Activated T-cell treated with anti-CD3 and anti-CD28 coated beads, Interleukin-2, amount 50 U/mL, for 1 hour (primary cell): ENCODE measurements around the gene SNX2.
"Not testable (repeated sequence)": the region's sequence is repeated elsewhere in the genome, so short reads cannot be mapped to it uniquely, and the experiment has no call there.

ENCODE experiments used
- DNase-seq: peaks from one replicate; pipeline ENCODE4 v3.0.0-alpha.2; 2020

Gene SNX2

GRCh38 chr5:122844910-122845228 lies 70.0 kb downstream of the SNX2 start:
- DNase-seq: no peak

DNA sequence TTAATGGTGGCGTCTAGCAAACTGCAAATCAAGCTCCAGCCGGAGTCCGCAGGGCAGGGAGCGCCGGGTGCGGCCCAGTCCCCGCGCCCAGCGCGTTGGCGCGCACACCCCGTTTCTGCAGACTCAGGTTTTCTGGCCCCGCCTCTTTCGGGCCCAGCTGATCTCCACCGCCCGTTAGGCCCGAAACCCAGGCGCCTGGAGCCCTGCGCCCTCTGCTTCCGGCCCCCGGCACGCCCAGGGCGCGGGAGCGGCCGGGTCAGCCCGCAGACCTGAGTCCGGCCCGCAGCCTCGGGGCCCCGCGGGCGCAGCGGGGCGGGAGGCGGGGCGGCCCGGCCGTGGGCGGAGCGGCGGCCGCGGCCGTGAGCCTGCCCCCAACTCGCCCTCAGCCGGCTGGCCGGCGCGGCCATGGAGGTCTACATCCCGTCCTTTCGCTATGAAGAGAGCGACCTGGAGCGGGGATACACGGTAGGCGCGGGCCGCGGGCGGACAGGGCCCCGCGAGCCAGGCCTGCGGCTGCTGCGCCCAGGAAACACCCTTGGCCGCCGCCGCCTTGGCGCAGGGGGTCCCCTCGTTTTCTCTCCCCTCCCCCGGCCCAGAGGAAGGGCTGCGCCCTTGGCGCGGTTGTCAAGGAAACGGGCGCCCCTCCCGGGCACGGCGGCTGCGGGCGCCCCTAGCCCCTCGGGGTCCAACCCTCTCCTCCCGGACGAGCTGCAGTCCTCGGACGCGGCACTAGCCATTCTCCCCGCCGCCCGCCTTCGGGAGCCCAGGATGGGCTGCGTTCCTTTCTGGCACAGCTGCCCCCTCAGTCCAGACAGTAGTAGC lies 70.6 kb downstream of the SNX2 start, which contains the start of gene SNX24:
TSS of gene SNX24 (plus strand) at position 385 of the 822 bp plus-strand sequence. CDS start at position 406, 21 bp downstream.
- peak; percentile 75 for DNase-seq

DNA sequence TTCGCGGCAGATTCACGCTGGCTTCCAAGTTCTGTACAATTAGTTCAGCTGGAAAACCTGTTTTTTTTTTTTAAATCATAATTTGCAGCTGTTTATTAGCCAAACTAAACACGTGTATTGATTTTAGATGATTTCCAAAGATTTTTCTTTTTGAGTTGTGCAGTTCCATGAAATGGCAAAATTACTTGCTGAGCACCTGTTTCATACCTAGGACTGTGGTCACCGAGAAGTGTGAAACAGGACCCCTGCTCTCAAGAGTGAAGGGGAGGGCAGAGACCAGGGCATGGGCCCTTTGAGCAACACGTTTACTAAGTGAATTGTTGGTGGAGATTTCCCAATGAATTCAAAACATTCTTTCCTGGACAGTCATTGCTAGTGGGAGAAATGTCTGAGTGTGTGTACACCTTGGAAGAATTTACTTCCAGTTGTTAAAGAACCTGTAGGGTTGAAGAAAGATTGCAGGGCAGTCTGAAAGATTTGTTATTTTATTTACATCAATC lies 71.2 kb downstream of the SNX2 start:
- no peak for DNase-seq

- no peak for DNase-seq
These were observed 72.8 kb downstream of the SNX2 start for GRCh38 chr5:122847687-122848081.

- DNase-seq: no peak
These were observed 74.9 kb downstream of the SNX2 start for GRCh38 chr5:122849771-122850170.

GRCh38 chr5:122857538-122857937 lies 82.7 kb downstream of the SNX2 start:
- DNase-seq: not testable (repeated sequence)

DNA sequence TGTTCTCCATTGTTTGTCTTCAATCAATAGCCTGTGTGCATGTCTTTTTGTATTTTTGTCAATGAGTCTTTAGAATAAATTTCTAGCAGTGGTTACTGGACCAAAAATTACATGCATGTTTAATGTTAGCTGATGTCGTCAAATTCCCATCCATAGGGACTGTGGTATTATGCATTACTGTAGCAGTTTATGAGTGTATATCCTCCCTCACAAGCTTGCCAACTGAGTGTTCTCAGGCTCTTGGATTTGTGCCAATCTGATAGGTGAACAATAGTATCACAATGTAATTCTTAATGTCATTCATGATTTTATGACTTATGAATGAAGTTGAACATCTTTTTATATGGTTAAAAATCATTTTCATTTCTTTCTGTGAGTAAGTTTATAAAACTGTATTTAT lies 83.6 kb downstream of the SNX2 start:
- no peak for DNase-seq

DNA sequence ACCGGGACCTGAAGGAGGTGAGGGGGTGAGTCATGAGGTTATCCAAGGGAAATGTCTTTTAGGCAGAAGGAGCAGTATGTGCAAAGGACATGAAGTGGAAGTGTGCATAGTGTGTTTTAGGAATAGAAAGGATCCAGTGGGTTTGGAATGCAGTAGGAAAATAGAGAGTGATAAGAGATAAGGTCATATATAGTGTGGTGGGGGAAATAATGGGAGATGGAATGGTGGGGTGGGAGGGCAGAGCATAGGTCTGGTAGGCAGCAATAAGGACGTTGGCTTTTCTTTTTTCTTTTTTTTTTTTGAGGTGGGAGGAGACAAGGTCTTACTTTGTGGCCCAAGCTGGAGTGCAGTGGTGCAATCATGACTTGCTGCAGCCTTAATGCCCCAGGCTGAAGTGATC lies 88.4 kb downstream of the SNX2 start:
- no peak for DNase-seq

DNA sequence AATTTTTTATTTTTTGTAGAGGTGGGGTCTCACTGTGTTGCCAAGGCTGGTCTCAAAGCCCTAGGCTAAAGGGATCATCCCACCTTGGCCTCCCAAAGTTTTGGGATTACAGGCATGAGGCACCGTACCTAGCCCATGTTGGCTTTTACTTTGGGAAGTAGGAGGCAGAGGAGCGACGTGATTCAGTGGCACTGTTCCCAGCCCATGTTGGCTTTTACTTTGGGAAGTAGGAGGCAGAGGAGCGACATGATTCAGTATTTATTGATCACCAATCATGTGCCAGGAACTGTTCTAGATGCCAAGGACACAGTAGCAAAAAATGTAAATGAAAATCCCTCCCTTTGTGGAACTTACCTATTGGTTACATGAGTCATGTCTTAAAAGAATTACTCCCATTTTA lies 88.8 kb downstream of the SNX2 start:
- no peak for DNase-seq

DNA sequence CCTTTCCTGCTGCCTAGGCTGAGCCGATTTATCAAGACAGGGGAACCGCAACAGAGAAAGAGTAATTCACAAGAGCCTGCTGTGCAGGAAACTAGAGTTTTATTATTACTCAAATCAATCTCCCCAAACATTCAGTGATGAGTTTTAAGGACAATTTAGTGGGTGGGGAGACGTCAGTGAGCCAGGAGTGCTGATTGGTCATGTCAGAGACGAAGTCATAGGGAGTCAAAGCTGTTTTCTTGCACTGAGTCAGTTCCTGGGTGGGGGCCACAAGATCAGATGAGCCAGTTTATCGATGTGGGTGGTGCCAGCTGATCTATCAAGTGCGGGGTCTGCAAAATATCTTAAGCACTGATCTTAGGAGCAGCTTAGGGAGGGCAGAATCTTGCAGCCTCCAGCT lies 89.5 kb downstream of the SNX2 start:
- DNase-seq: no peak

- no peak for DNase-seq
These were observed 90.0 kb downstream of the SNX2 start for GRCh38 chr5:122864842-122865241.

DNA sequence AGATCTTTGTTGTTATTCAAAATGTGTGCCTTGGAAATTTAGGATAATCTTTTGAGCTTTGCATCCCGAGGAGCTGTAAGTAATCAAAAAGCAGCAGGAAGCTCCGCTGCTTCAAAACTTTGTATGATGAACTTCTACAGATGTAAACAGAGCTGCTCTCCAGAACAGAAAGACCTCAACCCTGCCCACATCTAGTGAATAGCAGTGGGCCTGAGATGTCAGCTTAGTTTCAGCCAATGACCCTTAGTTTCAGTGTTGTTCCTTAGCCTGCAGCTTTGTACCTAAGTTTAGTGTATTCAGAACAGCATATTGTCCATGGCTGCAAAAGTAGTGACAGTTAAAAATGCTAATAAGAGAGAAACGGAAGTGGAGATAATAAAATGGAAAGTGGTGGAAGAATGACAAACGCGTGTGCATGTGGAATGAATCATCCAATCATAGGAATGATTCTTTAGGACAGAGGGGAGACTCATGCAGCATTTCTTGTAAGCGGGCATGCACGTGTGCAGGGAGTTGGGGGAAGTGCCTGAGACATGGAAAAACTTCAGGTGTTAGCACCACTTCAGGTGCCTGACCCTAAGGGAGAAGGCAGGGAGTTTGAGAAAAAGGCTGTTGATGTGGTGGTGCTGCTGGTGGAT lies 95.5 kb downstream of the SNX2 start:
- no peak for DNase-seq

DNA sequence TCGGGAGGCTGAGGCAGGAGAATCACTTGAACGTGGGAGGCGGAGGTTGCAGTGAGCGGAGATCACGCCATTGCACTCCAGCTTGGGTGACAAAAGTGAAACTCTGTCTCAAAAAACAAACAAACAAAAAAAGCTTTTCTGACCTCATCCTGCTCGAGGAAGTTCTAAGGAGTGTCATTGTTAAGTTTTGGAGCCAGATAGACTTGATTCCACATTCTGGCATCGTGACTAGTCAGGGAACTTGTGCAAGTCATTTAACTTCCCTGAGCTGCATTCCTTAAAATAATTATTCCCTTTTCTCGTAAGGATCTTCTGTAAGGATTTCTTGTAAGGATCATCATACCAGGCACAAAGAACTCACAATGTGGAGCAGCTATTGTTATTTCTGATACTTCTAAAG lies 96.8 kb downstream of the SNX2 start:
- DNase-seq: no peak

- DNase-seq: no peak
These were observed 99.4 kb downstream of the SNX2 start for GRCh38 chr5:122874179-122874875.

- DNase-seq: no peak
These were observed 102.6 kb downstream of the SNX2 start for GRCh38 chr5:122877518-122877917.

DNA sequence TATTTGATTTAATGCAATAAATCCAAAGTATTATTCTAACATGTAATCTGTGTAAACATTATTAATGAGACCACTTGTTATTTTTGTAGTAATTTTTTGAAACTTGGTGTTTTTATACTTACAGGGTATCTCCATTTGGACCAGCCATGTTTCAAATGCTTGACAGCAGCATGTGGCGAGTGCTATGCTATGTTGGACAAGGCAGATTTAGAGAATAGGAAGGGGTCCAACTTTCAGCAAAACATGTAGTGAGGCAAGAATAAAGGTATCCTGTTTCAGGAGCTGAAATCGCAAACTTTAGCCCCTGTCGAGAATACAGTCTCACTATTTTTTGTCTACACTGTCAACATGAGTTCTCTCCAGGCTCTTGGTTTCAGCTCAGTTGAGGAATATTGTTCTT lies 104.2 kb downstream of the SNX2 start:
- no peak for DNase-seq
